Embryonic facial prominence (tissue), 1 donor: ENCODE results near the gene IRAK1.

Source experiments
- DNase-seq: peaks from one replicate; pipeline ENCODE4 v3.0.0-alpha.2; 2016; ENCODE audit errors: extremely low spot score

IRAK1 gene

GRCh38 chrX:154019061-154019621 lies 561 bp downstream of the IRAK1 start:
- DNase-seq: no peak

- DNase-seq: no peak
These were observed 1.1 kb downstream of the IRAK1 start for GRCh38 chrX:154018518-154019060.

GRCh38 chrX:154017766-154018517 lies 1.8 kb downstream of the IRAK1 start:
- DNase-seq: no peak

GRCh38 chrX:154016366-154017076 lies 3.2 kb downstream of the IRAK1 start:
- DNase-seq: no peak

- DNase-seq: no peak
These were observed 4.0 kb downstream of the IRAK1 start for GRCh38 chrX:154015581-154016264.

- no peak for DNase-seq
These were observed 5.0 kb downstream of the IRAK1 start for GRCh38 chrX:154014429-154015380.

- DNase-seq: no peak
These were observed 5.9 kb downstream of the IRAK1 start for GRCh38 chrX:154013614-154014360.

GRCh38 chrX:154013001-154013421 lies 6.7 kb downstream of the IRAK1 start:
- no peak for DNase-seq

- no peak for DNase-seq
These were observed 7.2 kb downstream of the IRAK1 start for GRCh38 chrX:154012336-154012991.

GRCh38 chrX:154011376-154012335 lies 8.0 kb downstream of the IRAK1 start:
- DNase-seq: no peak

- no peak for DNase-seq
These were observed 9.2 kb downstream of the IRAK1 start for GRCh38 chrX:154010330-154011087.

- no peak for DNase-seq
These were observed 11.2 kb downstream of the IRAK1 start for GRCh38 chrX:154008521-154008920.

- DNase-seq: no peak
These were observed 12.8 kb downstream of the IRAK1 start for GRCh38 chrX:154006947-154007346.

GRCh38 chrX:154004315-154004714 lies 15.4 kb downstream of the IRAK1 start:
- no peak for DNase-seq

- no peak for DNase-seq
These were observed 17.4 kb downstream of the IRAK1 start for GRCh38 chrX:154002215-154002719.

- DNase-seq: no peak
These were observed 19.7 kb downstream of the IRAK1 start for GRCh38 chrX:154000051-154000450.

GRCh38 chrX:153999359-154000037 lies 20.2 kb downstream of the IRAK1 start:
- DNase-seq: no peak
